ENCODE data around the gene CLDN20.
A peak's percentile ranks its signal among the peaks of the same experiment; 100 is the strongest.

CLDN20 gene

GRCh38 chr6:155219858-155220301 is 43.9 kb upstream of the CLDN20 start:
- no peak overlapping the region for H3K27ac ChIP-seq (ENCODE audit: poor library complexity, severe bottlenecking)
- no peak for DNase-seq (ENCODE audit: low spot score)
- H3K9me3 ChIP-seq (ENCODE audit: severe bottlenecking), result no peaks in the 10 kb centered on the region
- H3K4me3 ChIP-seq (ENCODE audit: severe bottlenecking), result no peak overlapping the region
- no peaks in the 10 kb centered on the region for H3K27me3 ChIP-seq (ENCODE audit: insufficient read depth, poor library complexity, severe bottlenecking)
- H3K4me1 ChIP-seq (ENCODE audit: insufficient read depth, poor library complexity, severe bottlenecking), result peaks cover 13% of the 10 kb centered on the region
- ATAC-seq (ENCODE audit: low read depth), result no peak
- TF ChIP-seq CTCF (IDR thresholded peaks at IDR 0.05; ENCODE audit: poor library complexity, severe bottlenecking), result no peak
- no peaks in the 10 kb centered on the region for H3K36me3 ChIP-seq (ENCODE audit: low read depth)

- Histone ChIP-seq H3K4me1 (ENCODE audit: insufficient read depth, poor library complexity, severe bottlenecking) (peaks cover 14% of the 10 kb centered on the region), H3K4me3 (ENCODE audit: severe bottlenecking) (no peak overlapping the region), H3K36me3 (ENCODE audit: low read depth) (no peaks in the 10 kb centered on the region), H3K27ac (ENCODE audit: poor library complexity, severe bottlenecking) (no peak overlapping the region), H3K9me3 (ENCODE audit: severe bottlenecking) (no peaks in the 10 kb centered on the region), H3K27me3 (ENCODE audit: insufficient read depth, poor library complexity, severe bottlenecking) (no peaks in the 10 kb centered on the region)
- ATAC-seq (ENCODE audit: low read depth), result no peak
- TF ChIP-seq CTCF (IDR thresholded peaks at IDR 0.05; ENCODE audit: poor library complexity, severe bottlenecking), result no peak
- DNase-seq (ENCODE audit: low spot score), result no peak
These were observed 42.7 kb upstream of the CLDN20 start for GRCh38 chr6:155221086-155221485.

DNA sequence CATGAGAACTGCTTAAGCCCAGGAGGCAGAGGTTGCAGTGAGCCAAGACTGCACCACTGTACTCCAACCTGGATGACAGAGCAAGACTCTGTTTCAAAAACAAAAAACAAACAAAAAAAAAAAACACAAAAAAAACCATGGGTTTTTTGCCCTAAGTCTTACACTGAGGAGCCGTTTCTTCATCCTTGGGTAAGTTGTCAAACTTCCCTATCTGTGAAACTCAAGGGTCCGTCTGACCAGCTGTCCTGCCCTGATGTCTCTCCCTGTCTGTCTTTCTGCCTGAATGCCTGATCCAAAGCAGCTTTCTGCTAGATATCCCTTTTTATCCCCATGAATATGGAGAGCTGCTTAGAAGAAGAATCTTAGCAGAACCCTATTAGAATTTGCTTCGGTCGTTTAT is 41.3 kb upstream of the CLDN20 start:
- no peaks in the 10 kb centered on the region for H3K36me3 ChIP-seq (ENCODE audit: low read depth)
- H3K9me3 ChIP-seq (ENCODE audit: severe bottlenecking), result no peaks in the 10 kb centered on the region
- DNase-seq (ENCODE audit: low spot score) (no peak), ATAC-seq (ENCODE audit: low read depth) (no peak)
- H3K27me3 ChIP-seq (ENCODE audit: insufficient read depth, poor library complexity, severe bottlenecking), result no peaks in the 10 kb centered on the region
- no peak overlapping the region for H3K4me3 ChIP-seq (ENCODE audit: severe bottlenecking)
- TF ChIP-seq CTCF (IDR thresholded peaks at IDR 0.05; ENCODE audit: poor library complexity, severe bottlenecking), result no peak
- peaks cover 14% of the 10 kb centered on the region for H3K4me1 ChIP-seq (ENCODE audit: insufficient read depth, poor library complexity, severe bottlenecking)
- no peak overlapping the region for H3K27ac ChIP-seq (ENCODE audit: poor library complexity, severe bottlenecking)

- peak overlapping the region; percentile 71 for H3K27ac ChIP-seq (ENCODE audit: poor library complexity, severe bottlenecking)
- TF ChIP-seq CTCF (IDR thresholded peaks at IDR 0.05; ENCODE audit: poor library complexity, severe bottlenecking), result no peak
- H3K4me3 ChIP-seq (ENCODE audit: severe bottlenecking), result no peak overlapping the region
- peaks cover 14% of the 10 kb centered on the region for H3K4me1 ChIP-seq (ENCODE audit: insufficient read depth, poor library complexity, severe bottlenecking)
- no peaks in the 10 kb centered on the region for H3K36me3 ChIP-seq (ENCODE audit: low read depth)
- no peaks in the 10 kb centered on the region for H3K27me3 ChIP-seq (ENCODE audit: insufficient read depth, poor library complexity, severe bottlenecking)
- no peaks in the 10 kb centered on the region for H3K9me3 ChIP-seq (ENCODE audit: severe bottlenecking)
- DNase-seq (ENCODE audit: low spot score) (no peak), ATAC-seq (ENCODE audit: low read depth) (peak; percentile 98)
These were observed 40.0 kb upstream of the CLDN20 start for GRCh38 chr6:155223646-155224451.

- no peaks in the 10 kb centered on the region for H3K27me3 ChIP-seq (ENCODE audit: insufficient read depth, poor library complexity, severe bottlenecking)
- no peak for TF ChIP-seq CTCF (IDR thresholded peaks at IDR 0.05; ENCODE audit: poor library complexity, severe bottlenecking)
- no peaks in the 10 kb centered on the region for H3K36me3 ChIP-seq (ENCODE audit: low read depth)
- H3K9me3 ChIP-seq (ENCODE audit: severe bottlenecking), result no peaks in the 10 kb centered on the region
- peak overlapping the region; percentile 71 for H3K27ac ChIP-seq (ENCODE audit: poor library complexity, severe bottlenecking)
- no peak for DNase-seq (ENCODE audit: low spot score)
- no peak for ATAC-seq (ENCODE audit: low read depth)
- no peak overlapping the region for H3K4me3 ChIP-seq (ENCODE audit: severe bottlenecking)
- peaks cover 14% of the 10 kb centered on the region for H3K4me1 ChIP-seq (ENCODE audit: insufficient read depth, poor library complexity, severe bottlenecking)
These were observed 39.2 kb upstream of the CLDN20 start for GRCh38 chr6:155224618-155225017.
